ENCODE results near the gene SUN2. TPM values are rescaled to one million over a fixed set of nuclear protein-coding genes. Genes with fewer than 3 reads are reported as not detected.

The SUN2 gene
- total and polyA plus RNA-seq, 2 of the 8 experiments (the other 6 are each of a cell fraction or from before 2014, with no cell fraction given): 5.1 to 10.5 TPM

- TF ChIP-seq JUN (IDR thresholded peaks at IDR 0.05; ENCODE audit: low read depth, low read length): no peak
- TF ChIP-seq USF2 (IDR thresholded peaks at IDR 0.05; ENCODE audit: low read length): no peak
- no peak for TF ChIP-seq SRF (IDR thresholded peaks at IDR 0.05; ENCODE audit: low read depth, low read length)
Observed at GRCh38 chr22:38741576-38741975, 14.2 kb downstream of the SUN2 start (continued).
